HG03139 (cell line): Measurements from ENCODE around the gene LCP1.
"Not testable (repeated sequence)": the region's sequence is repeated elsewhere in the genome, so short reads cannot be mapped to it uniquely, and the experiment has no call there.

Experiments
- ATAC-seq: cut with Tn5 transposase; IDR thresholded peaks from one replicate; pipeline ENCODE4 v1.9.1; 2021; ENCODE audit not compliant: unreplicated experiment

The LCP1 gene

GRCh38 chr13:46162741-46163140 is 19.2 kb downstream of the LCP1 start:
- ATAC-seq, result not testable (repeated sequence)

- ATAC-seq, result no peak
Measured at GRCh38 chr13:46160471-46161066, 21.4 kb downstream of the LCP1 start.

DNA sequence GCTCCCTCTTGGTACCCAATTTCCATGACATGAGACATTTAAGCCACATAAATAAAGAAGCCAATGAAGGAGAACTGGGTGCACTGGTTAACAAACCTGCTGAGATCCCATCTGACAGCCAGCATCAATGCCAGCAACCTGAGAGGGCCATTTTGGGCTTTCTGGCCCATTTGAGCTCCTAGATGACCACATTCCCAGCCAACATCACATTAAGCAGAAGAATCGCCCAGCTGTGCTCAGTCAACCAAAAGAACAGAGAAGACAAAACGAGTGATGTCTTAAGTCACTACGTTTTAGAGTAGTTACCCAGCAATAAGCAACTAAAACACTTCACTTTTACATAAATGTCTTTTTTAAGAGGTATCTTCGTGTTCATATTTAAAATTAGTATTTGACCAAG is 21.9 kb downstream of the LCP1 start:
- ATAC-seq, result no peak

- ATAC-seq, result no peak
Measured at GRCh38 chr13:46158983-46159382, 23.0 kb downstream of the LCP1 start.

GRCh38 chr13:46158222-46158621 is 23.8 kb downstream of the LCP1 start:
- ATAC-seq, result no peak

DNA sequence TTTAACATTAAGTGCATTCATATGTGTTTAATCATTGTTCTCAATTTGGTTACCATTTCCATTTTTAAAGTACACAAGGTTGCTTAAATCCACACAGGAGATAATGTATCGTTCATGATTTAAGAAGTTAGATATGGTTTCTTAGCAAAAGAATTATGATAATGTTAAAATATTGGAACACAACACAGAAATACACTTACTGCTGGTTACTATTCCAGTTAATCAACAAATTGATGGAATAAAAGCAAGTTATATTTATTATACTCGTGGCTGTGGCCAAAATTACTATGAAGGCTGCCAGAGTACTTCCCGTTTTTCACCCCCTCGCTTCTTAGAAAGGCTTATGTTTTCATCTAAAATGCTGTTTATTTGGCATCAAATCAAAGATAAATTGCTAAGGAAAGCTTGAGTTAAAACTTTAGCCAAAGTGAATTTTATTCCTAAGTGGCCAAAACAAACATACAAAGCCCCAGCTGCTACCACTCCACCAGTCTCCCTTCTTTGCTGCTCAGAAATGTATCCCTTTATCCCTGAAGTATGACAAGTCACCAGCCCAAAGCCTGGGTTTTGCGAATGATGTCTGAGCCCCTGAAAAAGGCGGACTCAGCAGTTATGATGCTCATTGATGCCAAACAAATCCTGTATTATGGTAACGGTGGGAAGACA is 27.7 kb downstream of the LCP1 start:
- ATAC-seq, result no peak

DNA sequence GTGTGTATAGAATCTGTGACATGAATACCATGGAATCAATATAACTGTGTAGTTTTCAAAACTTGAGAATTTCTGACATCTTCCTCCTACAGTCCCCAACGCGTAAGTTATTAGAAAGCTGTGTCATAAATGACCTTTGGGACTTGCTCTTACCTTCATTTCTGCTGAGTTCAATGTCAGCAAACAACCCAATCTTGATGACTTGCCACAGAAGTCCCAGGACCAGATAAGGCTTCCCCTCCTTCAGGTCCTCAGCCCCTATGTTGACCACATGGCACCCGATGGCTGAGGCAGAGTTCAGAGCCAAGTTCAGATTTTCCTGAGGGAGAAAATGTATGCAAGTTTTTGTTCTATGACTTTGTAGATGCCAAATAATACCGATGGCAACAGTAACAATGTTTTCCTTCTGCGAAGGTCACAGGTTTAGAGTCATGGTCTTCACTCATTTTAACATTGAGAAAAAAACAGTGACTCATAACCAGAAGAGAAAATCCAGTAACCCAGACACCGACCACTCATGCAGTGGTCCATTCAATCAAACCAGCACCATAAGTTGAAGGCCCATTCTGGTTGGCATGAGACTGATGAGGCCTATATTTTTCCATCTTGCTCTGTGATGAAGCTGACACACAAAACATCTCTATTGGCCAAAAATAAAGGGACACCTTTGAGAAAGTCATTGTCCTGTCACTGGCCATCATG is 29.2 kb downstream of the LCP1 start:
- ATAC-seq, result no peak

GRCh38 chr13:46150134-46150693 is 31.8 kb downstream of the LCP1 start:
- ATAC-seq, result no peak

GRCh38 chr13:46149272-46150133 is 32.5 kb downstream of the LCP1 start:
- ATAC-seq, result no peak

- ATAC-seq, result no peak
Measured at GRCh38 chr13:46146898-46147297, 35.1 kb downstream of the LCP1 start.

- ATAC-seq, result no peak
Measured at GRCh38 chr13:46145950-46146349, 36.0 kb downstream of the LCP1 start.

DNA sequence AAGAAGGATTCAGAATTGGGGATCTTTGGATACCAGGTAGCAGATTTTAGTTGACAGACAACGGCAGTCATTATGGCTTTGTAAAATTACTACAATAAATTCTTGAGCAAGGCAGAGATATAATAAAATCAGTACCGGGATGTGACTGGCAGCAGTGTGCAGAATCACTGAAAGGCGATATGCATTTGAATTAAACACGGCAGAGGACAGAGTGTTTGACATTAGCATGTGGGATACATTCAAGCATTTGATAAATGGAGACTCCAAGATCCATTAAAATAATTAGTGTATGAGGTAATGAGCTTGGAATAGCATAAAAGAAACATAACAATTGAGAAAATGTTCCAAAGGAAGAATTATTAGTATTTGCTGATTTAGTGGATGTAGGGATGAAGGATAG is 36.8 kb downstream of the LCP1 start:
- no peak for ATAC-seq

DNA sequence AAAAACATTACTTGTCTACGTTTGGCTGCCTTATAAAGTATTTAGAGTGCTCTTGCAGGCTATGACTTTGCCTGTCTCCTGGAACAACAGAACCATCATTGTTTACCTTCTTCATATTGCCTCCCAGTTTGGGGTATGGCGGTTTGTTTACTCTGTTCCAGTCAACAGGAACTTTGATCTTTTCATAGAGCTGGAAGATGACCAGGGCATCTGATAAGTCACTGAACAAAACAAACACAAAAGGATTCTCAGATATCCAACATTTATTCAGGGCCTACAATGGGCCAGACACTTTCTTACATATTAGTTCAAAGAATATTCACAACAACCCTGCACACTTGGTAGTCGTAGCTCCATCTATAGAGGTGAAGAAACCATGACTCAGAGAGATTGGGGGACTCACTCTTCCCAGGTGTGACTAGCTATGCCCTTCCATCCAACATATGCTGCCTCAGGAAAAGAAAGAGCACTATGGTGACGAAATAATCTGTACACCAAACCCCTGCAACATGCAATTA is 38.7 kb downstream of the LCP1 start:
- ATAC-seq, result no peak

DNA sequence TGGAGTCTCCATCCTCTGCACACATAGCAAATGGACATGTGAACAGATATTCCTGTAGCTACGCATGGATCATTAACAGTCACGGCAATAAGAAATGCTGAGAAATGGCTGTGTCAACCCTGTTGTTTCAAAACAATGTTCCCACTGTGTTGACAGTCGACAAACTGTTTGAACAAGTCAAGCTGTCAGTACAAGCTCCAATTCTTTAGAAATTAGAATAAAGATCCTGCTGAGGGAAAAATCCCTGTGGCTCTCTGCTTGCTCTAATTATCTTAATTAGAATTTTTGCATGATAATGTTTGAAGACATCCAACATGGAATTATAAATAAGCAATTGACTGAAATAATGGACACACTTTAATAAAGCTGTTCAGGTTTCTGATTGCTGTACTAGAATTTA is 39.2 kb downstream of the LCP1 start:
- no peak for ATAC-seq

DNA sequence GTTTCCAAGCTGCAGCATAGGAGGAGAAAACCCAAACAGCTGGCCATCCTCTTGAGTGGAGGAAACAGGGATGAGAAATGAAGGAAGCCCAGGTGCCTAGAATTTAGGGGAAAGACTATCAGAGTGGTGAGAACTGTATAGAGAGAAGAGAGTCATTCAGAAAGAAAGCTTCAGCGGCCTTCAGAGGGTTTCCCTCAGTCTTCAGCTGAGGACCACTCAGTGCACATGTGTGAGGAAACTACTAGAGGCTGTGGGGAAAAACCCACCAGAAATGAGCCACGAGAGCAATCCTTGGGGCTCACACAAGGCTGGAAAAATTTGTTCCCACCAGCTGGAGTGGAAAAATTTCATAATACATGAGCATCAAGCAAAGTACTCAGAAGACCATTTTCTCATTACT is 41.9 kb downstream of the LCP1 start:
- ATAC-seq, result no peak

GRCh38 chr13:46137627-46138317 is 44.2 kb downstream of the LCP1 start:
- ATAC-seq, result no peak

GRCh38 chr13:46136688-46137087 is 45.3 kb downstream of the LCP1 start:
- ATAC-seq, result no peak

- no peak for ATAC-seq
Measured at GRCh38 chr13:46134961-46135522, 46.9 kb downstream of the LCP1 start.

GRCh38 chr13:46134494-46134893 is 47.5 kb downstream of the LCP1 start:
- no peak for ATAC-seq

- ATAC-seq, result no peak
Measured at GRCh38 chr13:46132109-46132508, 49.9 kb downstream of the LCP1 start.
